HepG2 (cell line): Measurements from ENCODE around the gene CLN6. TPM values are rescaled to one million over a fixed set of nuclear protein-coding genes. Genes with fewer than 3 reads are reported as not detected.

Source experiments
- ARID3A ChIP-seq: IDR thresholded peaks from 2 replicates; pipeline ENCODE4 v1.6.1; 2012; ENCODE audit warnings: low read depth, low read length, improper control_type of control experiment
- FOXC1 ChIP-seq: sonication (generic); formaldehyde crosslinking; IDR thresholded peaks from 2 replicates; pipeline ENCODE4 v1.8.0; 2022; ENCODE audit warnings: mild to moderate bottlenecking, missing genetic modification reagents, borderline replicate concordance
- FOXP4 ChIP-seq: sonication (generic); formaldehyde crosslinking; IDR thresholded peaks from 2 replicates; pipeline ENCODE4 v1.4.0; 2020; ENCODE audit warnings: missing genetic modification reagents
- FUBP1 ChIP-seq: sonication (generic); formaldehyde crosslinking; IDR thresholded peaks from 2 replicates; pipeline ENCODE4 v1.5.1; 2020; ENCODE audit warnings: missing genetic modification reagents, mild to moderate bottlenecking, borderline replicate concordance
- HDAC1 ChIP-seq: sonication (generic); formaldehyde crosslinking; IDR thresholded peaks from 2 replicates; pipeline ENCODE4 v1.5.1; 2020; ENCODE audit warnings: mild to moderate bottlenecking, missing genetic modification reagents
- HNRNPLL ChIP-seq: fragments of 200-400 bp; formaldehyde crosslinking; IDR thresholded peaks from 2 replicates; pipeline ENCODE4 v1.6.1; 2017; ENCODE audit warnings: mild to moderate bottlenecking, low read depth, low read length; ENCODE audit not compliant: poor library complexity, severe bottlenecking
- KAT8 ChIP-seq: IDR thresholded peaks from 2 replicates; pipeline ENCODE4 v1.6.1; 2016; ENCODE audit warnings: missing genetic modification reagents, missing compliant biosample characterization
- MAX ChIP-seq: IDR thresholded peaks from 2 replicates; pipeline ENCODE4 v1.6.1; 2012; ENCODE audit warnings: inconsistent platforms
- NFYB ChIP-seq: sonication (generic); formaldehyde crosslinking; IDR thresholded peaks from 2 replicates; pipeline ENCODE4 v1.4.0; 2020; ENCODE audit warnings: missing genetic modification reagents
- NR2C2 ChIP-seq: sonication (generic); formaldehyde crosslinking; IDR thresholded peaks from 2 replicates; pipeline ENCODE4 v1.4.0; 2020; ENCODE audit warnings: missing genetic modification reagents, mild to moderate bottlenecking, moderate library complexity, borderline replicate concordance
- PATZ1 ChIP-seq: sonication (generic); formaldehyde crosslinking; IDR thresholded peaks from 2 replicates; pipeline ENCODE4 v1.4.0; 2020; ENCODE audit warnings: missing genetic modification reagents
- PPARG ChIP-seq: conservative IDR thresholded peaks from 2 replicates; pipeline ENCODE4 v1.6.1; 2016; ENCODE audit warnings: missing biosample characterization, missing genetic modification reagents
- RARA ChIP-seq: IDR thresholded peaks from 2 replicates; pipeline ENCODE4 v1.6.1; 2016; ENCODE audit warnings: missing genetic modification reagents, missing compliant biosample characterization
- STAT5B ChIP-seq: sonication (generic); formaldehyde crosslinking; IDR thresholded peaks from 2 replicates; pipeline ENCODE4 v1.4.0; 2020; ENCODE audit warnings: missing genetic modification reagents
- TARDBP ChIP-seq: sonication (generic); formaldehyde crosslinking; IDR thresholded peaks from 2 replicates; pipeline ENCODE4 v1.8.0; 2022; ENCODE audit warnings: mild to moderate bottlenecking, missing genetic modification reagents
- TERF1 ChIP-seq: sonication (generic); formaldehyde crosslinking; IDR thresholded peaks from 2 replicates; pipeline ENCODE4 v1.8.0; 2022; ENCODE audit warnings: mild to moderate bottlenecking, missing genetic modification reagents, moderate library complexity
- ZNF256 ChIP-seq: sonication (generic); formaldehyde crosslinking; conservative IDR thresholded peaks from 2 replicates; pipeline ENCODE4 v1.4.0; 2020; ENCODE audit warnings: missing genetic modification reagents
- ZNF282 ChIP-seq: fragments of 450-650 bp; IDR thresholded peaks from 2 replicates; pipeline ENCODE4 v1.6.1; 2018; ENCODE audit not compliant: partially characterized antibody
- ZNF501 ChIP-seq: sonication (generic); formaldehyde crosslinking; IDR thresholded peaks from 2 replicates; pipeline ENCODE4 v1.5.1; 2020; ENCODE audit warnings: mild to moderate bottlenecking, moderate library complexity, missing genetic modification reagents
- ZNF746 ChIP-seq: sonication (generic); formaldehyde crosslinking; IDR thresholded peaks from 2 replicates; pipeline ENCODE4 v1.8.0; 2022; ENCODE audit warnings: mild to moderate bottlenecking, missing genetic modification reagents
- polyA plus RNA-seq, 8 experiments: library from polyadenylated mRNA; depleted of rRNA in 3 of 8; stranded (reverse) in 7 of 8; unstranded in 1 of 8; fragments of >200 nt; fragmentation: Illumina TruSeq in 4 of 8; extraction: Trizol in 4 of 8; gene quantifications; 2 replicates each; pipeline versions ENCODE4 v1.2.1 to v1.2.3, GENCODE V29; 2011 to 2016; ENCODE audit warnings: low read depth in 4 of 8, missing spikeins in 1 of 8, mixed read lengths in 1 of 8; ENCODE audit not compliant: insufficient read depth in 1 of 8
- total RNA-seq, 5 experiments: library from RNA; depleted of rRNA; stranded (reverse); fragments of >200 nt; fragmentation: Illumina TruSeq; extraction: Trizol; gene quantifications; 2 replicates each; pipeline ENCODE4 v1.2.3, GENCODE V29; 2016; ENCODE audit warnings: low read depth in 1 of 5

Gene CLN6
- total and polyA plus RNA-seq, 2 of the 13 experiments (the other 11 are each of a cell fraction or from before 2014, with no cell fraction given): 24.9 to 27.1 TPM

- TF ChIP-seq ZNF746 (CRISPR knock-in tag) (peak; percentile 84), FOXC1 (CRISPR knock-in tag) (peak; percentile 73), RARA (CRISPR knock-in tag) (peak; percentile 50), HNRNPLL (peak; percentile 82), STAT5B (no peak), FUBP1 (CRISPR knock-in tag) (no peak), FOXP4 (CRISPR knock-in tag) (peak; percentile 71; the same call in 1 of the 2 replicates), ZNF501 (CRISPR knock-in tag) (peak; percentile 90), KAT8 (CRISPR knock-in tag) (peak; percentile 95), ZNF256 (CRISPR knock-in tag) (peak; percentile 46; the same call in 1 of the 2 replicates), ARID3A (no peak), HDAC1 (CRISPR knock-in tag) (peak; percentile 69; the same call in 1 of the 2 replicates), NR2C2 (peak; percentile 87), ZNF282 (no peak), MAX (peak; percentile 75), PATZ1 (peak; percentile 67; the same call in 1 of the 2 replicates), NFYB (CRISPR knock-in tag) (no peak), TERF1 (CRISPR knock-in tag) (peak; percentile 21; the same call in 1 of the 2 replicates), PPARG (peak; percentile 34; the same call in 1 of the 2 replicates), TARDBP (CRISPR knock-in tag) (peak; percentile 70; the same call in 1 of the 2 replicates)
Observed at GRCh38 chr15:68277603-68278344, 48.2 kb upstream of the CLN6 start, which contains the start of gene FEM1B (continued).
